Measurements from ENCODE around the gene CD52. TPM values are rescaled to one million over a fixed set of nuclear protein-coding genes. Genes with fewer than 3 reads are reported as not detected.
A peak's percentile ranks its signal among the peaks of the same experiment; 100 is the strongest.
"Not testable (repeated sequence)": the region's sequence is repeated elsewhere in the genome, so short reads cannot be mapped to it uniquely, and the experiment has no call there.

Gene CD52
- total RNA-seq, 2 experiments from 2014 or later = 951 to 971 TPM

DNA sequence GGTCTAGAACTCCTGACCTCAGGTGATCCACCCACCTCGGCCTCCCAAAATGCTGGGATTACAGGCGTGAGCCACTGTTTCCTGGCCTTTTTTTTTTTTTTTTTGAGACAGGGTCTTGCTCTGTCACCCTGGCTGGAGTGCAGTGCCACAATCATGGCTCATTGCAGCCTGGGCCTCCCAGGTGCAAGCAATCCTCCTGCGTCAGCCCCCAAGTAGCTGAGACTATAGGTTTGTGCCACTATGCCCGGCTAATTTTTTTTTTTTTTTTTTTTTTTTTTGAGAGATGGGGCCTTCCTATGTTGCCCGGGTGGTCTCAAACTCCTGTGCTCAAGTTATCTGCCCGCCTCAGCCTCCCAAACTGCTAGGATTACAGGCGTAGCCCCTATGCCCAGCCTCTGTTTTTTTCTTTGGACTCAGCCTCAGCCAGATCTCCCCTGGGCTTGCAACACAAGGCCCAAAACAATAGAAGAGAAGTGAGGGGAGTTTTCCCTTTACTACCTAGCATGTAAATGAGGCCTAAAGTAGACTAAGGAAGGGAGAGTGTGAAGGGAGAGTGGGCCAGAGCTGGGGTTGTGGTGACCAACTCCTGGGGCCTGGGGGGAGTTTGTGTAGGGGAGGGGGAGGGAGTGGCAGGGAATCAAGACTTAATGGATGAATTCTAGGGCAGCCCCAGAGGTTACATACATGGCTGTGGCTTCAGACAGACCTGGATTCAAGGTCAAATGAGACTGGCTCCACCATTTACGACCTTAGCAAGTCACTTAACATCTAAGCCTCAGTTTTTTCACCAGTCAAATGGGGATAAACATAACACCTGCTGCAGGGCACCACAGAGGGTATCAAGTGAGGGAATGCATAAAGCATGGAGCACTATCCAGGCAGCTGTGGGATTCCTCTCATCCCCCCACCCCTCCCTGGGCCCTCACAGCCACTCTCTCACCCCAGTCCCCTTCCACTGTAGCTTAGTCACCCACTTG, 1.6 kb upstream of the CD52 start:
- H3K9me3 Mint-ChIP-seq (ENCODE audit: low read depth) = no peaks in the 10 kb centered on the region
- CTCF ChIA-PET = interaction anchor here (1.1 to 28.6 kb wide), 10 partner anchors 8 to 171 kb away, joined by 3 to 1010 read pairs (median 8); partner anchors contain the start of genes CEP85, SH3BGRL3 and UBXN11
- H3K27me3 Mint-ChIP-seq = no peaks in the 10 kb centered on the region
- H3K4me1 Mint-ChIP-seq = peaks cover 67% of the 10 kb centered on the region
- DNase-seq (no peak), ATAC-seq (no peak)
- H3K36me3 Mint-ChIP-seq = peaks cover 27% of the 10 kb centered on the region
- peak overlapping the region; percentile 77 for H3K27ac Mint-ChIP-seq
- H3K4me3 Mint-ChIP-seq = no peak overlapping the region

DNA sequence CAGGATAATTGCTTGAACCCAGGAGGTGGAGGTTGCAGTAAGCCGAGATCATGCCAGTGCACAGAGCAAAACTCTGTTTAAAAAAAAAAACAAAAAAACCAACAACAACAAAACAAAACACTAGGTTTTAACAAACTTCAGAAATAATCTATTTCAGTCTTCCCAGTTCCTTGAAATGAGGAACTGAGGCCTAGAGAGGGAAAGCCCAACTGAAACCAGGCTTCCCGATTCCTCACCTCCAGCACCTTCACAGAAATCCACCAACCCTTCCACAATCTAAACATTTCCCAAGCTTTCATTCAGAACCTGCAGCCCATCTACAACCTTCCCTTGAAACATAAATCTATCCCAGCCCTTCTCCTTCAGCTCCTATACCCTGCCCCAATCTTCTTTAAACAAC, 612 bp upstream of the CD52 start:
- Mint-ChIP-seq H3K4me3 (peak overlapping the region; percentile 97), H3K9me3 (ENCODE audit: low read depth) (no peaks in the 10 kb centered on the region), H3K36me3 (peaks cover 34% of the 10 kb centered on the region), H3K27me3 (no peaks in the 10 kb centered on the region), H3K27ac (peak overlapping the region; percentile 69), H3K4me1 (peaks cover 70% of the 10 kb centered on the region)
- CTCF ChIA-PET = interaction anchor here (0.9 to 28.6 kb wide), 8 partner anchors 9 to 83 kb away, joined by 3 to 1010 read pairs (median 7); partner anchors contain the start of genes CEP85, SH3BGRL3 and UBXN11
- ATAC-seq (no peak), DNase-seq (no peak)

DNA sequence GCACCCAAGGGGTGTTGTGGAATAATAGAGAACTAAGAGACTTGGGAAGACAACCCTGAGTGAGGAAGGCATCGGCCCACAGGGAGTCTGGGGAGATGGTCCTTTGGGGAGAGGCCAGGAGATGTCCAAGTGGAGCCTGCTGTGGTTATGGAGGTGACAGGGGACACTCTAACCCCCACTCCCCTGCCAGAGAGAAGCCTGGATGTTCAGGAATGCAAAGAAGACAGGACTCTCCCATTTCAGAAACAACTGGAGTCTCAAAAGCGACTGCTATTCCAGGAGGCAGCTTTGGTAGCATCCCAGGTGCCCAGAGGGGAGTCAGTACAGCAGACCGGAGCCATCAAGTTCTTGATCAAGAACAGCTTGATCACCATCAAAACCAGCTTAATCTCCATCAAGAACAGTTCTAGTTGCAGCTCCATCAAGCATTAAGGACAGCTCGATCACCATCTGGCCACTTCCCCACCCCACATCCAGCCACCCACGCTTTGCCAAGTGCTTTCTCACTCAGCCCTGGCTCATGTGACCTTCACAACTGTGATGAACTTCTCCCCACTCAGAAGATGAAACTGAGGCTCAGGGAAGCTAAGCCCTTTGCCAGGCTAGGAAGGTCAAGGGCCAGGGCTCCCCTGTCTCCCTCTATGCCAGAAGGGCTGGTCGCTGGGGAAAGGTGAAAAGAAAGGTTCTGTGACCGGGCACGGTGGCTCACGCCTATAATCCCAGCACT, 743 bp downstream of the CD52 start:
- H3K27me3 Mint-ChIP-seq = no peaks in the 10 kb centered on the region
- peaks cover 75% of the 10 kb centered on the region for H3K4me1 Mint-ChIP-seq
- peak overlapping the region; percentile 97 for H3K4me3 Mint-ChIP-seq
- peaks cover 46% of the 10 kb centered on the region for H3K36me3 Mint-ChIP-seq
- H3K9me3 Mint-ChIP-seq (ENCODE audit: low read depth) = no peaks in the 10 kb centered on the region
- CTCF ChIA-PET = interaction anchor here (1.0 to 28.6 kb wide), 19 partner anchors 8 to 149 kb away, joined by 3 to 1010 read pairs (median 5); partner anchors contain the start of genes C1orf232, CEP85, SH3BGRL3 and UBXN11
- ATAC-seq = no peak
- DNase-seq = peak; percentile 70
- H3K27ac Mint-ChIP-seq = peak overlapping the region; percentile 69

DNA sequence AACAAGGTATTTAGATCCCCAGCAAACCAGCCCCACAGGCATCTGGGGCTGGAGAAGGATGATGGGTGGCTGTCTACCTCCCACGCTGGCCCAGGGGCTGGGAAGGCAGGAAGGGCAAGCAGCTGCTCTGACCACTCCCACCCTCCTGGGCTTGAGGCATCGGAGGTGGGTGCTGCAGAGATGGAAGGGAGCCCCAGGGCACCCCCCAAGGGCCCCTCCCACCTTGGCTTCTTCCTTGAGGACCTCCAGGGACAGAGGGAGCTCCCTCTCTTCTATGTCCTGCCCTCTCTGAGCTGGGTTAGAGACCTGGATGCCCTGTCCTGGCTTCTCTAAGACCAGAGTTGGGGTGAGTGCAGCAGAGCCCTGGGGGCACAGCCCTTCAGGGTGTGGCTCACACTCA, 3.1 kb downstream of the CD52 start:
- Mint-ChIP-seq H3K36me3 (peaks cover 56% of the 10 kb centered on the region), H3K27ac (peak overlapping the region; percentile 95), H3K9me3 (ENCODE audit: low read depth) (no peaks in the 10 kb centered on the region), H3K4me3 (peak overlapping the region; percentile 97), H3K4me1 (peaks cover 55% of the 10 kb centered on the region), H3K27me3 (no peaks in the 10 kb centered on the region)
- CTCF ChIA-PET = interaction anchor here (0.9 to 28.6 kb wide), 26 partner anchors 9 to 277 kb away, joined by 3 to 1010 read pairs (median 6); partner anchors contain the start of genes C1orf232, CEP85, DHDDS and SH3BGRL3
- DNase-seq (no peak), ATAC-seq (peak; percentile 8)

DNA sequence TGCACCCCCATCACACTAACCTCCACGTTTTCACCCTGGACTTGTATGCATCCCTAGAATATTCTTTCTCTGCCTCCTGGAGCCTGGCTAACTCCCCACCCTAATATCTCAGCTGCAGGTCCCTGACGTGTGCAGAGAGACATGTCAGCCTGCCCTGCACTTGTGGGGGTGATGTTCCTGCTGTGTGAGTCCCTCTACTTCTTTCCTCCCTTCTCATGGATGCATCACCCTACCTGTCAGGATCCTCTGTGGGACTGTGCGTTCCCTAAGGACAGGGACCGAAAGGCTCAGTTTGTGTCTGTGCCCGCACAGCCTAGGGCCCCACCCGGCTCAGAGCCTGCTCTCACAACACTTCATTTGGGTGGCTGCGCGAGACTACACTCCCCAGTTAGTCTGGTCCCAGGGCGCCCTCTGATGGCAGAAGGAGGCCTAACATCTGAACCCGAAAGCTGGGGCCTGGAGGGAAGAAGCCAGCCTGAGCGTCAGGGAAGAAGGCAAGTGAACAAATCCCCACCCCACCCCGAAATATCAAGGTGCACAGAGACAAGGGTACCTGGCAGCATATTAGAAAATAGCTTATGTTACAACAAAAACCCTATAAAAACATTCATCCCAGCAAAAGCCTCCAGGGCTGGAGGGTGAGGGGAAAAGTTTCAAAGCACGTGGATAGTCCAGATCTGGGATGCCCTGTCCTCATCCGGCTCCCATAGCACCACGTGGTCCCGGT, 3.7 kb downstream of the CD52 start:
- CTCF ChIA-PET = interaction anchor here (0.6 to 28.6 kb wide), 40 partner anchors 8 to 179 kb away, joined by 3 to 1010 read pairs (median 5); partner anchors contain the start of genes C1orf232, CEP85, DHDDS and SH3BGRL3
- DNase-seq (peak; percentile 97), ATAC-seq (peak; percentile 74)
- Mint-ChIP-seq H3K4me1 (peaks cover 49% of the 10 kb centered on the region), H3K27ac (peak overlapping the region; percentile 95), H3K4me3 (peak overlapping the region; percentile 73), H3K36me3 (peaks cover 56% of the 10 kb centered on the region), H3K27me3 (no peaks in the 10 kb centered on the region), H3K9me3 (ENCODE audit: low read depth) (no peaks in the 10 kb centered on the region)

DNA sequence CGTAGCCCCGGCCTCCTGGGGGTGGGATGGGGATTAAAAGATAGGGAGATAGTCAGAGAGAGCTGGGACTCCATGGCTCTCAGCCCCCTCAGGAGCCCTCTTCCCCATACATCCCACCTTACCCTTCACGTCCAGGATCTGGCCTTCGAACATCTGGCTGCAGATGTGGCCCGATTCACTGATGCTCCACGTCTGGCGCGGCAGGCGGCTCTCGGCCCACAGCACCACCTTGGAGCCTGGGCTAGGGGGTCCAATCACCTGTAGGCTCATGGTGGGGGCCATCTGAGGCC, 4.2 kb downstream of the CD52 start:
- H3K4me3 Mint-ChIP-seq = no peak overlapping the region
- H3K27ac Mint-ChIP-seq = peak overlapping the region; percentile 95
- H3K4me1 Mint-ChIP-seq = peaks cover 45% of the 10 kb centered on the region

DNA sequence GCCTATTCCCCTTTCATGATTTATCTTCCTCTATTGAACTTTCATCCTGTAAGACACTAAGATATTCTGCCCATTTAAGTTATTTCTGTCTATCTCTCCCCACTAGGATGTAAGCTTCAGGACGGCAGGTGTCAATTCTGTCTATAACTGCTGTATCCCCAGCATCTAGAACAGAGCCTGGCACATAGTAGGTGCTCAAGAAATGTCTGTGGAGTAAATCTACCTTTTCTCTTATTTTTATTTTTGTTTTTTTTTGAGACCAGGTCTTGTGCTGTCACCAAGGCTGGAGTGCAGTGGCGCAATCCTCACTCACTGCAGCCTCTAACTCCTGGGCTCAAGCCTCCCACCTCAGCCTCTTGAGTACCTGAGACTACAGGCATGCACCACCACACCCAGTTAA, 5.6 kb downstream of the CD52 start:
- Mint-ChIP-seq H3K9me3 (ENCODE audit: low read depth) (no peaks in the 10 kb centered on the region), H3K36me3 (peaks cover 47% of the 10 kb centered on the region), H3K27me3 (no peaks in the 10 kb centered on the region), H3K27ac (no peak overlapping the region), H3K4me1 (peaks cover 36% of the 10 kb centered on the region), H3K4me3 (no peak overlapping the region)
- ATAC-seq = no peak
- no peak for DNase-seq
- CTCF ChIA-PET = interaction anchor here (0.9 to 28.6 kb wide), 7 partner anchors 13 to 159 kb away, joined by 3 to 1010 read pairs (median 8); partner anchors contain the start of gene SH3BGRL3

More for the DNA sequence above, 4.2 kb downstream of the CD52 start:
- no peaks in the 10 kb centered on the region for H3K27me3 Mint-ChIP-seq
- ATAC-seq (no peak), DNase-seq (no peak)
- CTCF ChIA-PET = interaction anchor here (0.6 to 28.6 kb wide), 35 partner anchors 8 to 180 kb away, joined by 3 to 1010 read pairs (median 5); partner anchors contain the start of genes C1orf232, CEP85, DHDDS and SH3BGRL3
- no peaks in the 10 kb centered on the region for H3K9me3 Mint-ChIP-seq (ENCODE audit: low read depth)
- H3K36me3 Mint-ChIP-seq = peaks cover 56% of the 10 kb centered on the region

DNA sequence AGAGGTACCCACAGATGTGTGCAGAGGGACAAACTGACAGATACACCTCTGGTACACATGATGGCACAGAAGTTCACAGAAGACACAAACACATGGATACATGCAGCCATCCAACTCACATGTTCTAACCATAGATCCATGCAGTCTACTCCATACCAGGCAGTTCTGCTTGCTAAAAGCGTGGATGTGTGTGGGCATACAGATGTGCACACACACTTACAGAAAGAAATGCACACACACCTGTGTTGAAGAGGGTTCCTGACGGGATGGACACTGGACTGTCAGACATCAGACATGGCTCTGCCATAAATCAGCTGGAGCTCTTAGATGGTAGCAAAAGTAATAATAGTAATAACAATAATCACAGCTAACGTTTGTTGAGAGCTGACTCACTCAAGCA, 6.8 kb downstream of the CD52 start:
- Mint-ChIP-seq H3K36me3 (peaks cover 37% of the 10 kb centered on the region), H3K27me3 (no peaks in the 10 kb centered on the region), H3K9me3 (ENCODE audit: low read depth) (no peaks in the 10 kb centered on the region), H3K4me1 (peaks cover 34% of the 10 kb centered on the region), H3K27ac (no peak overlapping the region), H3K4me3 (no peak overlapping the region)
- DNase-seq (no peak), ATAC-seq (no peak)
- CTCF ChIA-PET = interaction anchor here (1.3 kb wide), 1 partner anchor 39 kb away, joined by 3 read pairs; no protein-coding TSS in a partner anchor

DNA sequence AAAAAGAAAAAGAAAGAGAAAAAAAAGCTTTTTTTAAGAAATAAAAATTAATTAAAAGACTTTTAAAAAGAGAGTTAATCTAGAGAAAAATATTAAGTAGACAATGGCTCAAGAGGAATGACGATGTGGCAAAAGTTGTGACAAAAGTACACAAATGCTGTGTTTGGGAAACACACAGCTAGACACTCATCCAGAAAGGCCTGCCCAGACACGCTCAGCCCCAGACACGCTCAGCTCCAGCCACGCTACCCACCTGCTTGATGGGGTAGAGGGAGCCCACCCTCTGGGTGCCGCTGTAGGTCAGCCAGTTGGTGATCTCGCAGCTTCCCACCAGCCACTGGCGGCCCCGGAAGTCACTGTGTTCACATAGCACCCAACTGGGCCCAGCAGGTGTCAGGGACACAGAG, 10.2 kb downstream of the CD52 start:
- DNase-seq (no peak), ATAC-seq (no peak)
- peaks cover 14% of the 10 kb centered on the region for H3K36me3 Mint-ChIP-seq
- no peak overlapping the region for H3K4me3 Mint-ChIP-seq
- H3K9me3 Mint-ChIP-seq (ENCODE audit: low read depth) = no peaks in the 10 kb centered on the region
- no peak overlapping the region for H3K27ac Mint-ChIP-seq
- CTCF ChIA-PET = interaction anchor here (0.9 to 2.7 kb wide), 9 partner anchors 31 to 158 kb away, joined by 3 to 19 read pairs (median 4); partner anchors contain the start of gene ZNF593
- peaks cover 6% of the 10 kb centered on the region for H3K4me1 Mint-ChIP-seq
- H3K27me3 Mint-ChIP-seq = no peaks in the 10 kb centered on the region

DNA sequence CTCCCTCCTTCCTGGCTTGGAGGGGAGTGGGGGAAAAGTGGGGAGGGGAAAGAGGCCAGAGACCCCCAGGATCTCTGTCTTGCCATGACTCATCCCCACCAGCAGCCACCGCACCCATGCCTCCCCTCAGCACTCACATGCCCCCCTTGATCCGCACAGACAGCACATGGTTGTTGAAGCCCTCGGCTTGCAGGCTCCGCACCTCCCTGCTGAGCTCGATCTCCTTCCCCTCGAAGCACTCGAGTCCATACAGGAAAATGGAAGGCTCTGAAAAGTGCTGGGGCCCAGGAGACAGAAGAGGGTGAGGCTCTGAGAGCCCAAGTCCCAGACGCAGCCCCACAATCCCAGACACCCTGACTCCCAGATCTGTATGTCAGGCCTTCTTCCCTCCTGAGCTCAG, 10.8 kb downstream of the CD52 start:
- H3K9me3 Mint-ChIP-seq (ENCODE audit: low read depth) = no peaks in the 10 kb centered on the region
- CTCF ChIA-PET = interaction anchor here (0.6 to 2.7 kb wide), 8 partner anchors 30 to 158 kb away, joined by 3 to 14 read pairs (median 4); partner anchors contain the start of gene ZNF593
- DNase-seq = no peak
- no peaks in the 10 kb centered on the region for H3K27me3 Mint-ChIP-seq
- peaks cover 9% of the 10 kb centered on the region for H3K36me3 Mint-ChIP-seq
- peaks cover 1% of the 10 kb centered on the region for H3K4me1 Mint-ChIP-seq
- no peak overlapping the region for H3K27ac Mint-ChIP-seq
- H3K4me3 Mint-ChIP-seq = no peak overlapping the region
- ATAC-seq = no peak

DNA sequence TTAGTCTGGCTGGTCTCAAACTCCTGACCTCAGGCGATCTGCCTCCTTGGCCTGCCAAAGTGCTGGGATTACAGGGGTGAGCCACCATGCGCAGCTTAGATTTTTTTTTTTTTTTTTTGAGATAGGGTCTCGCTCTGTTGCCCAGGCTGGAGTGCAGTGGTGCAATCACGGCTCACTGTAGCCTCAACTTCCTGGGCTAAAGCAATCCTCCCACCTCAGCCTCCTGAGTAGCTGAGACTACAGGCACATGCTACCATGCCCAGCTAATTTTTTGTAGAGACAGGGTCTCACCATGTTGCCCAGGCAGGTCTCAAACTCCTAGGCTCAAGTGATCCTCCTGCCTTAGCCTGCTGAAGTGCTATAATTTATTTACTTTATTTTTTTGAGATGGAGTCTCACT, 11.6 kb downstream of the CD52 start:
- H3K27ac Mint-ChIP-seq; ATAC-seq; DNase-seq; H3K9me3 Mint-ChIP-seq (ENCODE audit: low read depth); H3K4me1 Mint-ChIP-seq; H3K4me3 Mint-ChIP-seq; H3K27me3 Mint-ChIP-seq; H3K36me3 Mint-ChIP-seq: not testable (repeated sequence)
- CTCF ChIA-PET = interaction anchor here (0.6 to 2.7 kb wide), 9 partner anchors 8 to 88 kb away, joined by 3 to 14 read pairs (median 3); no protein-coding TSS in a partner anchor

DNA sequence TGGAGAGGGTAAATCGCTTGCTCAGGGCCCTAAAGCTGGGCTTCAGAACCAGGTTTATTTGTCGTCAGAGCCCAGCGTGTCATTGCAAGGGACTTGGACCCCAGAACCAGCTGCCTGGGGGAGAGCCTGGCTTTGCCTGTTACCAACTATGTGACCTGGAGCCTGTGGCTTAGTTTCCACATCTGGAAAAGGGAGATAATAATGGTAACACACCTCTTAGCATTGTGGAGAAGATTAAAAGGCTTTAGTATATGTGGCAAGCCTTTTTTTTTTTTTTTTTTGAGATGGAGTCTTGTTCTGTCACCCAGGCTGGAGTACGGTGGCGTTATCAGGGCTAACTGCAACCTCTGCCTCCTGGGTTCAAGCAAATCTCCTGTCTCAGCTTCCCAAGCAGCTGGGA, 12.5 kb downstream of the CD52 start:
- H3K36me3 Mint-ChIP-seq = peaks cover 2% of the 10 kb centered on the region
- peaks cover 2% of the 10 kb centered on the region for H3K27me3 Mint-ChIP-seq
- no peak overlapping the region for H3K27ac Mint-ChIP-seq
- DNase-seq = no peak
- H3K9me3 Mint-ChIP-seq (ENCODE audit: low read depth) = no peaks in the 10 kb centered on the region
- CTCF ChIA-PET = interaction anchor here (0.7 to 1.6 kb wide), 6 partner anchors 8 to 62 kb away, joined by 3 to 8 read pairs (median 4); no protein-coding TSS in a partner anchor
- peaks cover 5% of the 10 kb centered on the region for H3K4me1 Mint-ChIP-seq
- ATAC-seq = no peak
- no peak overlapping the region for H3K4me3 Mint-ChIP-seq
